SK-N-MC (cell line): ENCODE results near the gene FSTL4.

ENCODE experiments used
- DNase-seq: peaks from one replicate; pipeline ENCODE4 v3.0.0-alpha.2; 2011; ENCODE audit warnings: low read depth, low spot score
- H3K27ac ChIP-seq: fragments of 200-600 bp; sonication (generic); 2 replicates; pipeline ENCODE4 v1.5.1; 2016; ENCODE audit warnings: mixed run types
- H3K36me3 ChIP-seq: fragments of 200-600 bp; sonication (generic); 2 replicates; pipeline ENCODE4 v1.6.1; 2017; ENCODE audit warnings: antibody characterized with exemption, low read length, mixed read lengths; ENCODE audit not compliant: insufficient read depth
- H3K4me3 ChIP-seq: fragments of 200-600 bp; sonication (generic); 2 replicates; pipeline ENCODE4 v1.5.1; 2016
- H3K9ac ChIP-seq: fragments of 200-600 bp; sonication (generic); 2 replicates; pipeline ENCODE4 v1.8.0; 2017; ENCODE audit warnings: mixed run types, mixed read lengths; ENCODE audit not compliant: insufficient read length
- H3K9me3 ChIP-seq: fragments of 200-600 bp; sonication (generic); 2 replicates; pipeline ENCODE4 v1.6.1; 2017; ENCODE audit warnings: low read depth, mild to moderate bottlenecking, antibody characterized with exemption, low read length, moderate library complexity, mixed read lengths
- EZH2 ChIP-seq: fragments of 200-600 bp; sonication (generic); IDR thresholded peaks from one replicate; pipeline ENCODE4 v1.6.1; 2017; ENCODE audit warnings: antibody characterized with exemption
- FOXP2 ChIP-seq: optimal IDR thresholded peaks from 2 replicates; pipeline ENCODE3; 2011; ENCODE audit warnings: mild to moderate bottlenecking, moderate library complexity; ENCODE audit not compliant: insufficient read depth; ENCODE audit errors: extremely low read length, control extremely low read depth
- POLR2AphosphoS5 ChIP-seq: IDR thresholded peaks from 2 replicates; pipeline ENCODE4 v1.6.1; 2012; ENCODE audit warnings: mild to moderate bottlenecking, low read depth, low read length, borderline replicate concordance

Gene FSTL4

DNA sequence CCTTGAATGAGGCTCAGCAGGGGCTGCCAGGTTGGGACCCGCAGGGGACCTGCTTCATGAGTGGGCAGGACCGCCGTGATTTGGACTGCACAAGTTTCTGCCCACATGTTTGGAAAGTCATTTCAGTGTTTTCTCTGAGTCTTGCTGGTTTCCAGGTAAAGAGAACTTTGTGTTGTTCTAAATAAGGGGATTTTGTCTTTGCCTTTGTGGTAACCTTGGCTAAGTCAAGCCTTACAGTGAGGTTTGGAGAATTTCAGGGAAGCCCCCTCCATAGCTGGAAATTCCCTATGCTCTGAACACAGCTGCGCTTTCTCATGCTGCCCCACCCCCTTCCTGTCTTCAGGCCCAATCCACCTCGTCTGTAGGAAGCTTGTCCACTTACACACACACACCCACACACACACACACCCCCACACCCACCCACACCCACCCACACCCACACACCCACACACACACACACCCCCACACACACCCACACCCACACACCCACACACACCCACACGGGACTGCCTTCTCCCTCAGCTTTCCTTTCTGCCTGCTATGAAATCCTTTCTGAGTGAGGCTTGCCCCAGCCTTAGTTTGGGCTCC lies 290.4 kb downstream of the FSTL4 start:
- Histone ChIP-seq H3K9ac (no peak overlapping the region), H3K4me3 (no peak overlapping the region), H3K36me3 (no peaks in the 10 kb centered on the region), H3K27ac (no peak overlapping the region), H3K9me3 (no peaks in the 10 kb centered on the region)
- TF ChIP-seq FOXP2 = no peak
- TF ChIP-seq EZH2 = no peak
- TF ChIP-seq POLR2AphosphoS5 = no peak
- no peak for DNase-seq

DNA sequence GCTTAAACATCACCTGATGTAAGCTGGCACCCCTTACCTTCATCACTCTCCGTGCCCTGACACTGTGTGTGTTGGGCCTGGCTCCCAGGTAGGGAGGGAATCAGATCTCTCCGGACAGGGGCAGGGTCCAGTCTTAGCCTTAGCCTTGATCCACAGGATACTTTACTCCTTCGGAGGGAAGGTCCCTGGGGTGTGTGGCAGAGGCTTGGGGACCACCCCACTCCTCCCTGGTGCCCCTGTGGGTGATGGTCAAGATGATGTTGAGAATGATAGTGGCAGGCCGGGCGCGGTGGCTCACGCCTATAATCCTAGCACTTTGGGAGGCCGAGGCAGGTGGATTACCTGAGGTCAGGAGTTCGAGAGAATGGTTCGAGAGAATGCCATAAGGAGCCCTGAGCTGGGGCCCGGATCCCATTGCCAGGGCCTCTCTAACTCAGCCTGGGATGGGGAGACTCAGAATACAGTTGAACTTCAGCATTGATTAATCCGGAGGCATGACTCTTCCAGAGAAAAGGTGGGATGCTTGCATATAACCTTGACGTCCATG lies 291.0 kb downstream of the FSTL4 start:
- Histone ChIP-seq H3K9me3 (no peaks in the 10 kb centered on the region), H3K9ac (no peak overlapping the region), H3K36me3 (no peaks in the 10 kb centered on the region), H3K4me3 (no peak overlapping the region), H3K27ac (no peak overlapping the region)
- DNase-seq = no peak
- no peak for TF ChIP-seq FOXP2
- no peak for TF ChIP-seq POLR2AphosphoS5
- TF ChIP-seq EZH2 = no peak

DNA sequence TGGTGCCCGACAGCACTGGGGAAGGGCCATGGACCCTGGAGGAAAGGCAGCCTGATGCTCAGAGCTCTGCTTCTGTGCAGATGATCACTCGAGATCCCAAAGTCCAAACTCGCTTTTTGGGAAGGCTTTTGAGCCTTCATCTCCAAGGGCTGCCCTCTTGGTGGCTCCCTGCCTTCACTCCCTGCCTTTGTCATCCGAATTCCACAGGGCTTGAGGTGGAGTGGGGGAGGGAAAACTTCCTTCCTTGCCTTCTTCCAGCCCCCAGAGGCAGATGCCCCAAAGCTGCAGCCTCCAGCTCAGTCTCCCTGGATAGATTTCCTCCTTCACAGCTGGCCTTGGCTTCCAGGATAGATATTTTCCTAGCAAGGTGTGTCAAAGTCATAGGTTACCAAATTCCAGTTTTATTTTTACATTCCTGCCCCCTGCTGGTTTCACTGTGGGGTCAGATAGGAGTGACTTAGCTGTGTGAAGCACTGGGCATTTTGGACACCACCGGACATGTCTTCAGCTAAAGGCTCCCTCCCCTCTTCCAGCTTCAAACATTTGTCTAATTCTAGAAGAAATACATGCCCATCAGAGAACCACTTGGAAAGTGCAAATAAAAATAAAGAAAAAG lies 292.3 kb downstream of the FSTL4 start:
- Histone ChIP-seq H3K9ac (no peak overlapping the region), H3K36me3 (no peaks in the 10 kb centered on the region), H3K4me3 (no peak overlapping the region), H3K9me3 (no peaks in the 10 kb centered on the region), H3K27ac (no peak overlapping the region)
- DNase-seq = no peak
- TF ChIP-seq EZH2 = no peak
- no peak for TF ChIP-seq POLR2AphosphoS5
- no peak for TF ChIP-seq FOXP2

DNA sequence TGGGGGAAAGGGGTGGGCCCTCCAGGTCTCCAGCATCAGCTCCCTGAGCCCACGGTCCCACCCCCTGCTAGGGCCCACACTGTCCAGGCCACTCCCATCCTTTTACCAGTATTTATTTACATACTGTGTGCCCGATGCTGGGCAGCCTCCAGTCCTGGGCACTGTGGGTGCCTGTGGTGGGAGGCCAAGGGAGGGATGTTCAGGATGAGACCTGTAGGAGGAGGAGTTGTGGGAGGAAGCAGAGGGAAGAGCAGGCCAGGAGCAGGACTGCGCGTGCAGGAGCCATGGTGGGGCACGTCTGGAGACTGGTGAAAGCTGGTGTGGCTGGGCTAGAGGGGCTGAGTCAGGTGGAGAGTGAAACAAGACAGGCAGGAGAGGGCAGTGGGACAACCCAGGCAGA lies 293.1 kb downstream of the FSTL4 start:
- H3K36me3 ChIP-seq = no peaks in the 10 kb centered on the region
- TF ChIP-seq EZH2 (no peak), POLR2AphosphoS5 (no peak), FOXP2 (no peak)
- H3K9ac ChIP-seq = no peak overlapping the region
- no peak for DNase-seq
- no peak overlapping the region for H3K4me3 ChIP-seq
- H3K9me3 ChIP-seq = no peaks in the 10 kb centered on the region
- no peak overlapping the region for H3K27ac ChIP-seq

DNA sequence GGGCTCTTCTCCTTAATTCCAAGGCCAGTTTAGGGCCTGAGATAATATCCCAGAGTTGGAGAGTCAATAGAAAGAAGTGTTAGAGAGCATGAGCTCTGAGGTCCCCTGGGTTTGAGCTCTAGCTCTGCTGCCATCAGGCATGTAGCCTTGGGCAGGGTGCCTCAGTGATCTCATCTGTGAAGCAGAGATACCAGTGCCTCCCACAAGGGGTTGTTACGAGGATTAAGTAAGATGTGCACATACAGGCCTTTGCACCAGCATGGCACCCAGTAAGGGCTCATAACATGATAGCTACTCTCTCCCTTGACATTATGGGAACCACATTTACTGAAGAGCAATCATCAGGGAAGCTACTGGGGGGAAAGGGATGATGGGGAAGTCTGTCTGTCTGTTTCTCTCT lies 294.8 kb downstream of the FSTL4 start:
- Histone ChIP-seq H3K9me3 (no peaks in the 10 kb centered on the region), H3K9ac (no peak overlapping the region), H3K4me3 (no peak overlapping the region), H3K36me3 (no peaks in the 10 kb centered on the region), H3K27ac (no peak overlapping the region)
- no peak for TF ChIP-seq EZH2
- no peak for TF ChIP-seq POLR2AphosphoS5
- TF ChIP-seq FOXP2 = no peak
- no peak for DNase-seq

DNA sequence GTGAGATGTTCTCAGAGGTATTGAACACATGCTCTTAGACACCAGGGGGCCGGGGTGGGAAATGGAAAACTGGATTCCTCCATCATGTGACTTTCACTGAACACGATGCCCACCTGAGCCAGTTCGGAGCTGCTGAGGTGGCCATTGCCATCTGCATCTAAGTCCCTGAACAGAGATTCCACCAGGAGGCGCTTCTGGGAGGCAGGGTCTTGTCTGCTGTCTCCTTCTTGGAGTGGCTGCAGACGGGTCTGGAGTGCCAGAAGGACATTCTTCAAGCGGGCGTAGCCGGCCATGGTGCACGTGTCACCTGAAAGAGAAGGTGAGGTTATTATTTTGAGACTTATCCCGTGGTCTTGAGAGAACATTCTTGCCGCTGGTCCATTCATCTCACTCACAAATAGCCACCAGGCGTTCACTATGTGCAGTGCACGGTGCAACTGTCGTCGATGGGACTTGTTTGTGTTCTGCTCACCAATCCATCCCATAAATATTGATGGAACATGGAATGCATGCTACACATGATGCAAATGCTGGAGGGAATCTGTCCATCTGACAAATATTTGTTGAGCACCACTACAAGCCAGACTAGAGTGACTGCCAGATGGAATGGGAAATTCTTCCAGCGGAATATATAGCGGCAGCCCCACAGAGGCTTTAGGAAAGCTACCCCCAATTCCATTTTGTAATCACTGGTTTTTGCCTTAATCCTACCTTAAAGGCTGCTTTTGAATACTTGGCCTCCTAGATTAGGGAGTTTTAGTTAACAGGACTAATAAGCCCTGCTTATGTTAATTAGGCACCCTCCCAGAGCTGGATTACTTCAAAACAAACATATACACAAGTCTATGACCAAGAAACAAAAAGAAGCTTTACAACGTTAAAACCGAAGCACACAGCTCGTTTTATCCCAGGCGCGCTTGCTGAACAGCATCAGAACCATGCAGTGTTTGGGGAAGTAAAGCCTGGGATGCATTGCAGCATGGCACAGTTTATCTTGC lies 295.7 kb downstream of the FSTL4 start:
- Histone ChIP-seq H3K9me3 (no peaks in the 10 kb centered on the region), H3K36me3 (no peaks in the 10 kb centered on the region), H3K9ac (no peak overlapping the region), H3K27ac (no peak overlapping the region), H3K4me3 (no peak overlapping the region)
- no peak for DNase-seq
- TF ChIP-seq EZH2 (no peak), FOXP2 (no peak), POLR2AphosphoS5 (no peak)

DNA sequence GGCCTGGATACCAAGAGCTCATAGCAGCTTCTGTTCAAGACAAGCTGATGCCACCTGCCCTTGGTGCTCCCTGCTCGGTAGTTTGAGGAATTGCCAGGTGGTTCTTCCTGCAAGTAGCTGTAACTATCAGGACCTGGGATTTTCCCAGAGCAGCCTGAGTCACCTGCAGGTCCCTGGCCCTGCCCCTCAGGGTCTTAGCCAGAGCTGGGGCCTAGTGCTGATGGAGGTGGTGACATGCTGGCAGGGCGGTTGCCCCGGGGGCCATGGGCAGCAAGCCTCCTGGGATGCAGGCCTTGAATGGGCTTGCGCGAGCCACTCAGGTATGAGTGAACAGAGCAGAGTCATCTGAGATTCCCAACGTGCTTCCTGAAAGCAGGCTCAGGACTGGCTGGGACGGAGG lies 298.3 kb downstream of the FSTL4 start:
- TF ChIP-seq FOXP2 = no peak
- no peak for TF ChIP-seq EZH2
- no peak overlapping the region for H3K27ac ChIP-seq
- no peaks in the 10 kb centered on the region for H3K36me3 ChIP-seq
- DNase-seq = no peak
- no peaks in the 10 kb centered on the region for H3K9me3 ChIP-seq
- no peak overlapping the region for H3K4me3 ChIP-seq
- no peak overlapping the region for H3K9ac ChIP-seq

DNA sequence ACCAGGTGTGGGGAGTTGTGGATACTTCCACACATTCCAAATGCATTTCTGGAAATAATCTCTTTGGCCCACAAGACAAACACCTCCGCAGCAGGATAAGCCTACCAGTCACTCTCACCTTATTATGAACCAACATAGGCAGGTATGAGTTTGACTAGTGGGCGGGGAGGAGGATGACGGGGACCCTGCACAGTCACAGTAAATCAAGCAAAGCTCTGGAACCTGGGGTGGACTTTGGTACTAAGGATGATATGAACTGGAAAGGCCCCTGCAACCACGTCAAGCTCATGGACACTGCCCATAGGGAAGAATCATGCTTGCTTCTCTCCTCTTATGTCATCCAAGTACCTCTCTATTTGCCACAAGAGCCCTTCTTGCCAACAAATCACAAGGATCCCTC lies 301.2 kb downstream of the FSTL4 start:
- Histone ChIP-seq H3K4me3 (no peak overlapping the region), H3K9me3 (no peaks in the 10 kb centered on the region), H3K9ac (no peak overlapping the region), H3K27ac (no peak overlapping the region), H3K36me3 (no peaks in the 10 kb centered on the region)
- TF ChIP-seq EZH2 (no peak), FOXP2 (no peak), POLR2AphosphoS5 (no peak)
- no peak for DNase-seq
